GM21360 (cell line): ENCODE results near the gene RASAL1.
"Not testable (repeated sequence)": the region's sequence is repeated elsewhere in the genome, so short reads cannot be mapped to it uniquely, and the experiment has no call there.

Experiments used
- ATAC-seq: cut with Tn5 transposase; IDR thresholded peaks from one replicate; pipeline ENCODE4 v1.9.1; 2021; ENCODE audit warnings: mild to moderate bottlenecking, moderate library complexity; ENCODE audit not compliant: unreplicated experiment

RASAL1 gene

DNA sequence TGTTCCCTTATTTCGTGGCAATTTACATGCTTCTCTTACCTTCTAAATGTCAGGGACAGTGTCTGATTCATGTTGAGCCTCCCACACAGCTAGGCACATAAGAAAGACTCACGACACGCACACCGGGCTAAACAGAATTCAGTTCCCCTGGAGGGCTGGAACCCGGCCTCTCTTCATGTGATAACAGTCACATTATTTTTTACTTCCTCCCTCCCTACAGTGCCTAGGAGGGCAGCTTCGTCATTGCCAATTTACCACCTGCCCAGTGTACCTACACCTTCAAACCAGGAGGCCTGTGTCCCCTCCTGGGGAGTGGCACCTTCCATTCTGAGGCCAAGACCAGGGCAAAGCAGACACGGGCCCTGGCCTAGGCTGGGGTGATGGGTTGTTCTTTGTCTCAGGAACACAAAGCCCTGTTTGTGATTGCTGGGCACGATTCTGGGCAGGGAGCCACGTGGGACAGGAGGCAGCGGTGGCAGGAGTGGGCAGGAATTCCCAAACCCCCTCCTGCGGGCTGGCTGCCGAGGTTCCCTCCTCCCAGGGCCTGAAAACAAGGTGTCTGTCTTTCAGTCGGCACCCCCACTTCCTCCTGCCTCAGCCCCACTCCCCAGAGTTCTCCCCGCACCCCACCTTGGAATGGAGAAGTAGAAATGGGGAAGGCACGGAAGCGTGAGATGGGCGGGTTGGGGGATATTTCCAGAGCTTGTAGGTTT, 6.8 kb upstream of the RASAL1 start:
- ATAC-seq: no peak

- not testable (repeated sequence) for ATAC-seq
These were observed 6.2 kb upstream of the RASAL1 start for GRCh38 chr12:113141716-113142115.

- no peak for ATAC-seq
These were observed 5.1 kb upstream of the RASAL1 start for GRCh38 chr12:113140706-113141105.

- ATAC-seq: no peak
These were observed 3.3 kb upstream of the RASAL1 start for GRCh38 chr12:113138826-113139225.

- no peak for ATAC-seq
These were observed 2.6 kb upstream of the RASAL1 start for GRCh38 chr12:113137861-113138783.

GRCh38 chr12:113136990-113137511, 1.5 kb upstream of the RASAL1 start:
- ATAC-seq: no peak

DNA sequence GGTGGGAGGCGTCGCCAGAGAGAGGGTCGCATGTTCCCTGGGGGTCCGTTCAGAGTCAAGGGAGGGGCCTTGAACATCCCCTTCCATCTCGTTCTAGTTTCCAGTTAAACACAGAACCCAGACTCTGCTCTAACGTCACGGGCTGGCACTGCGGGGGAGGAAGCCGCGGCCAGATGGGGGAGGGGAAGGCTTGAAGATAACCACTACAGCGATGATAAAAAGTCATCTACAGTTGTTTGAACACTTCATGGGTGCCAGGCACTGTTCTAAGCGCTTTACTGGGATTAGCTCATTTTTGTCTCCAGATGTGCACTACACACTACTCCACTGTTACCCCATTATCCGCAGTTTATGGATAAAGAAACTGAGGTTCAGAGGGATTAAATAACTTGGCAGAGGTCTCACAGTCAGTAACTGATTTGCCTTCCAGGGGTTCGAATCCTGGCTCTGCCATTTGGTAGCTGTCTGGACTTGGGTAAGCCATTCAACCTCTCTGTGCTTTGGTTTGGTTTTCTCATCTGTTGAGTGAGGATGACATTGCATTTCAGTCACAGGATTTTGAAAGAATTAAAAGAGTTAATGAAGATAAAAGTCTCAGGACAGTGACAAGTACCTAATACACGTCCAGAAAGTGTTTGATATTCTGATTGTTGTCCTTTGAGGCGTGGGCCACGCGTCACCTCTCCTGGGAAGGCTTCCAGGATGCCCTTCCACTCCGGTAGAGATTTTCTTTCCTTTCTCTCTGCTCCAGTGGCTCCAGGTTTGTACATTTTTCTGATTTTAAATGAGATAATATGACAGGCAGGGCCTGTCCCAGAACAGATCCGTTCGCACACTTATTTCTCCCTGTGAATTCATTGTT, 798 bp upstream of the RASAL1 start:
- no peak for ATAC-seq

GRCh38 chr12:113134521-113134951, 1.0 kb downstream of the RASAL1 start:
- ATAC-seq: no peak

- ATAC-seq: no peak
These were observed 1.5 kb downstream of the RASAL1 start for GRCh38 chr12:113134071-113134470.

GRCh38 chr12:113133666-113134065, 1.9 kb downstream of the RASAL1 start:
- ATAC-seq: no peak

DNA sequence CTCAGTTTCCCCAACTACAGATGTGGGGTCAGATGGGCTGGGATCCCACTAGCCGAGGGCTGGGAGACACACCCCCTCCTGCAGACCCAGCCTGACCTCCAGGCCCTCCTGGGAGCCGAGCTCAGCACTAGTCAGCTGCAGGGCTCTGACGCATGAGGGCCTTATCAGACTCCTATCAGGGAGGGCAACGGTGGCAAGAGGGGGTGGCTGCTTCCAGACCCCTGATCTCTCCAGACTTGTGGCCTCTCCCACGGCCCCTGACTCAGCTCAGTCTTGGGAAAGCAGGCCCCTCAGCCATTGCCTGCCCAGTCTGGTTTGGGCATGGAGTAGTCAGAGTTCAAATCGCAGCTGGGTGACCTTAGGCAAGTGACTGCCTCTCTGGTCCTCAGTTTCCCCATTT, 2.5 kb downstream of the RASAL1 start:
- ATAC-seq: no peak

DNA sequence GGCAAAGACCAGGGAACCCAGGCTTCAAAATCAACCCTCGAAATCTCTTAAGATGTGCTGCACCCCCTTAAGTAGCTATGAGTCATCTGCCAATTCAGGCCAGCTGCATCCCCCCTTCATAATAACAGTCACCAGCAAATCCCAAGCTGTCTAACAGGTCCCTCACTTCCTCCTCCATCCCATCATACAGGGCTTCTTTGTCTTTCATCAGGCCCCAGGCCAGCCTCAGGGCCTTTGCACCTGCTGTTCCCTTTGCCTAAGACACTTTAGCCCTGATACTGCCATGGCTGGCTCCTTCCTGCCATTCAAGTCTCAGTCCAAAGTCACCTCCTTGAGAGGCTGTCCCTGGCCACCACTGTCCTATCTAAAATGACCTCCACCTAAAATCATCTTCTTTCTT, 4.0 kb downstream of the RASAL1 start:
- no peak for ATAC-seq

DNA sequence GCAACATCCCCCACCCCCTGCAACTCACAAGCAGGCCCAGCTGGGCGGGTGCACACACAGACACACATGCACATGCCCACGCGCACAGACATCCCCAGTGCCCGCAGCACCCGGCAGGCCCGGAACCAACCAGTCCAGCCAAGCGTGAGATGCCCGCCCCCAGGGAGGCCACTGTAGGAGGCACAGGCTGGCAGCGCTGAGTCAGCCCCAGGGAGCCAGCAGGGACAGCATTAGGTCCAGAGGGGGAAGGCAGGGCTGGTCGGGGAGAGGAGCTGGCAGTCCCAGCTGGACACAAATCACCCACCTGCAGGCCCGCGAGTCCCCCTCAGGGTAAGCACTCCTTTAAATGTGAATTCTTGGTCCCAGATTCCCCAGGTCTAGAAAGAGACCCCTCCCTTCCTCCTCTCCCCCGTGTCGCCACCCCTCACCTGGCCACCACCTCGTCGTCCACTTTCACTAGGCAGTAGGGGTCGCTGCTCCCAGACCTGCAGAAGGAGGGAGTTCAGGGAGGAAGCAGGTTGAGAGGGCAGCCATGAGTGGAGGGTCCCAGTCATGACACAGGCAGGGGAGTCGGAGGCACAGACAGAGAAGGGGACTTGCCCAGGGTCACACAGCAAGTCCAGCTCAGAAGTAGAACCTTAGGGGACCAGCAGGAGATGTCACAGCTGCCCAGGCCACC, 5.0 kb downstream of the RASAL1 start:
- no peak for ATAC-seq

DNA sequence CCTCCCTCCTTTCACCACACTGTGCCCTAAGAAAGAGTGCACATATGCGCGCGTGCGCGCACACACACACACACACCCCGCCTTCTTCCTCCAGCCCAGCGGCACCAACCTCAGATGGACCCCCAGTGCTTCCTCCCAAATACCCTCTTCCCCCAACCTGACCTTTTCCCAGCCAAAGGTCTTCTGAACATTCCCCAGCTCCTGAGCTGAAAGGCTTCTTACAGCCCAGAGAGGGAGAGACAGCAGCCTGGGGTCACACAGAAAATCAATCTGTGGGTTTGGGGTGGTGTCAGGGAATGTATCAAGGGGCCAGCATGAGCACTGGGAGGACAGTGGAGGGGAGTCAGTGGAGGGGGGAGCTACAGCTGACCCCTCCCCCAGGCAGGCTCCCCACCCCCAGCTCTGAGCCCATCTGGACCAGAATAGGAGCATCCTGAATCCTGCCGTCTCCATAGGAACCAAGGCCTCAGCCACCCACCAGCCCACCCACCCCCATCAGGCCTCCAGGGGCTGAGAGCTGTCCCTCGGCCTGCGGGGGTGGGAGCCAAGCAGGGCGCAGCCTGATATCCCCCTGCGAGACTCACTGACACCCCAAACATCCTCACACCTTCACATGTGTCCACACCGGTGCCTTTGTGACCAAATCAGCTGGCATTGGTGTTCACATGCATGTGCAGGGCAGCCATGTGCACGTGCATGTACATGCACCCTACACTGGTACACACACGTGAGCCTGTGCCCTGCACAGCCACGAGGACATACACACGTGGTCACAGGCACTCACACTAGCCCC, 5.7 kb downstream of the RASAL1 start:
- ATAC-seq: no peak

DNA sequence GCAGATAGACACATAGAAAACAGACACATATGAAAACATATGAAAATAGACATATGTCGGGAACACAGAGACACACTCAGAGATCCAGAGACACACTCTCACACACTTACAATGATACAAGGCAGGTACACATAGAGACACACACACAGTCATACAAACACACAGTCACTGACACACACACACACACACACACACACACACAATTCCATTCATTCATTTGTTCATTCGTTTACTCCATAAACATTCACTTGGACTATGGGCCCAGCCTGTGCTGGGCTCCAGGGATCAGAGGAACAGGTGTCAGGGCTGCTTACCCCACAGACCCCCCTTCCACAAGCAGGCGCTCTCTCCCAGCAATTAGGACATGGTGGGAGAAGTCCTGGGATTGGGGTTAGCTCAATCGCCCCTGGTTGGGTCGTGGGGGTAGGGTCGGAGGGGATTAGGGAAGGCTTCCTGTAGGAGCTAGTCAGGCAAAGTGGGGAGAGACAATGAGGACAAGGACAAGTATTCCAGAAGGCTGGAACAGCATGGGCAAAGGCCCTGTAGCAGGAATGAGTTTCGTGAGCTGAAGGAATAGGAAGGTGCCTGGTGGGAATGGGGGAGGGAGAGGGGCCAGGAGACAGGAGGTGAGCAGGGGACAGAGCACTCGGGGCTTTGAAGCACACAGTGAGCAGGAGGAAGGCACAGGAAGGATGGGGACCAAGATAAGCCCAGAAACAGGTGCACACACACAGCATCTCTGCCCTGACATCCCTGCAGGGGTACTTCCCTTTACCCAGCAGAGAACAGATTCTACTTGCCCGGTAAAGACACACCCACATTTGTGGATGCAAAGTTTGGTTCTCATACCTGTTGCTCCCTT, 6.5 kb downstream of the RASAL1 start:
- no peak for ATAC-seq

- ATAC-seq: no peak
These were observed 7.8 kb downstream of the RASAL1 start for GRCh38 chr12:113127791-113128199.

GRCh38 chr12:113120670-113121370, 14.7 kb downstream of the RASAL1 start:
- ATAC-seq: no peak
